Skeletal muscle satellite cell (primary cell): ENCODE data around the gene TSPAN1. TPM values are rescaled to one million over a fixed set of nuclear protein-coding genes. Genes with fewer than 3 reads are reported as not detected.
A peak's percentile ranks its signal among the peaks of the same experiment; 100 is the strongest.

Experiments used
- H3K27me3 ChIP-seq: 2 replicates; pipeline ENCODE4 v1.7.0; 2013; ENCODE audit warnings: low read length; ENCODE audit not compliant: control insufficient read depth, insufficient read depth
- H3K36me3 ChIP-seq: 2 replicates; pipeline ENCODE4 v1.7.0; 2013; ENCODE audit warnings: mild to moderate bottlenecking, control low read depth, low read length; ENCODE audit not compliant: insufficient read depth
- H3K4me1 ChIP-seq: 2 replicates; pipeline ENCODE4 v1.7.0; 2013; ENCODE audit warnings: low read length; ENCODE audit not compliant: control insufficient read depth, insufficient read depth
- H3K4me2 ChIP-seq: 2 replicates; pipeline ENCODE4 v1.7.0; 2013; ENCODE audit warnings: mild to moderate bottlenecking, low read length
- H3K4me3 ChIP-seq: 2 replicates; pipeline ENCODE4 v1.7.0; 2013; ENCODE audit warnings: low read length
- H3K9ac ChIP-seq: 2 replicates; pipeline ENCODE4 v1.7.0; 2013; ENCODE audit warnings: mild to moderate bottlenecking, low read depth, low read length, moderate library complexity
- H3K9me3 ChIP-seq: replicated peaks from 2 replicates; pipeline ENCODE4 v1.7.0; 2013; ENCODE audit warnings: mild to moderate bottlenecking, control low read depth, low read length
- total RNA-seq: library from RNA; depleted of rRNA; stranded (reverse); fragments of >200 nt; gene quantifications from 2 replicates; pipeline ENCODE4 v1.2.3, GENCODE V29; 2012; rRNA removed

Gene TSPAN1, protein sequence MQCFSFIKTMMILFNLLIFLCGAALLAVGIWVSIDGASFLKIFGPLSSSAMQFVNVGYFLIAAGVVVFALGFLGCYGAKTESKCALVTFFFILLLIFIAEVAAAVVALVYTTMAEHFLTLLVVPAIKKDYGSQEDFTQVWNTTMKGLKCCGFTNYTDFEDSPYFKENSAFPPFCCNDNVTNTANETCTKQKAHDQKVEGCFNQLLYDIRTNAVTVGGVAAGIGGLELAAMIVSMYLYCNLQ
- total RNA-seq = 0.51 TPM in 1 of 2 replicates, not detected in the other

GRCh38 chr1:46174448-46175231 is at the start of gene TSPAN1:
Gene TSPAN1, plus strand, starts transcription at chr1:46175087. Its CDS starts 6,021 bp downstream, at chr1:46181108.
- H3K36me3 ChIP-seq = no peaks in the 10 kb centered on the region
- no peaks in the 10 kb centered on the region for H3K9me3 ChIP-seq
- peaks cover 3% of the 10 kb centered on the region for H3K27me3 ChIP-seq
- peak within 1 kb of the TSS; percentile 12 for H3K4me2 ChIP-seq
- H3K4me3 ChIP-seq = no peak within 1 kb of the TSS
- peaks cover 27% of the 10 kb centered on the region for H3K4me1 ChIP-seq
- H3K9ac ChIP-seq = no peak within 1 kb of the TSS

GRCh38 chr1:46128344-46128743 is 46.5 kb upstream of the TSPAN1 start:
- peaks cover 10% of the 10 kb centered on the region for H3K4me1 ChIP-seq
- no peaks in the 10 kb centered on the region for H3K27me3 ChIP-seq
- H3K9me3 ChIP-seq = no peaks in the 10 kb centered on the region
- H3K9ac ChIP-seq = no peak overlapping the region
- H3K4me2 ChIP-seq = no peak overlapping the region
- no peaks in the 10 kb centered on the region for H3K36me3 ChIP-seq
- no peak overlapping the region for H3K4me3 ChIP-seq

DNA sequence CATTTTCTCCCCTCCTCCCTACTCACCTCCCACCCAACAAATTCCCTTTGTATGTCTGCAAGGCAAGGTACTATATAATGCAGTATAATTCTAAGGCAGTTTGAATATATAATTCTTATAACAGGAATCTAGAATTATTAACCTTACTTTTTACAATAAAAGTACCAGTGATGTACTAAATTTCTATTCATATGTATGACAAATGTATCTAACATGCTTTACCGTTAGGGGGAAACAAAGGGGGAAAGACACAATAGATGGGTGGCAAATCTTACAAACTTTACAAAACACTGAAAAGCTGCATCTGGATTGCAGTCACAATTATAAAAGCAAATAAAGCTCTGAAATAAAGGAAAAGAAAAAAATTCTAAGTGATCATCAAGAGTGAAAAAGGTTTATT is 44.8 kb upstream of the TSPAN1 start:
- peak overlapping the region; percentile 91 for H3K4me2 ChIP-seq
- H3K36me3 ChIP-seq = no peaks in the 10 kb centered on the region
- H3K4me3 ChIP-seq = peak overlapping the region; percentile 87
- peak overlapping the region; percentile 80 for H3K9ac ChIP-seq
- H3K27me3 ChIP-seq = no peaks in the 10 kb centered on the region
- no peaks in the 10 kb centered on the region for H3K9me3 ChIP-seq
- H3K4me1 ChIP-seq = peaks cover 18% of the 10 kb centered on the region

GRCh38 chr1:46130606-46131005 is 44.3 kb upstream of the TSPAN1 start:
- H3K4me2 ChIP-seq = peak overlapping the region; percentile 91
- H3K4me1 ChIP-seq = peaks cover 22% of the 10 kb centered on the region
- no peaks in the 10 kb centered on the region for H3K9me3 ChIP-seq
- H3K4me3 ChIP-seq = peak overlapping the region; percentile 87
- no peaks in the 10 kb centered on the region for H3K27me3 ChIP-seq
- H3K36me3 ChIP-seq = no peaks in the 10 kb centered on the region
- H3K9ac ChIP-seq = peak overlapping the region; percentile 80

GRCh38 chr1:46131093-46131492 is 43.8 kb upstream of the TSPAN1 start:
- Histone ChIP-seq H3K36me3 (no peaks in the 10 kb centered on the region), H3K4me3 (peak overlapping the region; percentile 87), H3K4me2 (peak overlapping the region; percentile 91), H3K27me3 (no peaks in the 10 kb centered on the region), H3K4me1 (peaks cover 23% of the 10 kb centered on the region), H3K9ac (peak overlapping the region; percentile 80), H3K9me3 (no peaks in the 10 kb centered on the region)

GRCh38 chr1:46131712-46132528 is 43.0 kb upstream of the TSPAN1 start:
- Histone ChIP-seq H3K9ac (peak overlapping the region; percentile 92), H3K4me1 (peaks cover 23% of the 10 kb centered on the region), H3K4me2 (peak overlapping the region; percentile 91), H3K36me3 (no peaks in the 10 kb centered on the region), H3K27me3 (no peaks in the 10 kb centered on the region), H3K4me3 (peak overlapping the region; percentile 87), H3K9me3 (no peaks in the 10 kb centered on the region)

DNA sequence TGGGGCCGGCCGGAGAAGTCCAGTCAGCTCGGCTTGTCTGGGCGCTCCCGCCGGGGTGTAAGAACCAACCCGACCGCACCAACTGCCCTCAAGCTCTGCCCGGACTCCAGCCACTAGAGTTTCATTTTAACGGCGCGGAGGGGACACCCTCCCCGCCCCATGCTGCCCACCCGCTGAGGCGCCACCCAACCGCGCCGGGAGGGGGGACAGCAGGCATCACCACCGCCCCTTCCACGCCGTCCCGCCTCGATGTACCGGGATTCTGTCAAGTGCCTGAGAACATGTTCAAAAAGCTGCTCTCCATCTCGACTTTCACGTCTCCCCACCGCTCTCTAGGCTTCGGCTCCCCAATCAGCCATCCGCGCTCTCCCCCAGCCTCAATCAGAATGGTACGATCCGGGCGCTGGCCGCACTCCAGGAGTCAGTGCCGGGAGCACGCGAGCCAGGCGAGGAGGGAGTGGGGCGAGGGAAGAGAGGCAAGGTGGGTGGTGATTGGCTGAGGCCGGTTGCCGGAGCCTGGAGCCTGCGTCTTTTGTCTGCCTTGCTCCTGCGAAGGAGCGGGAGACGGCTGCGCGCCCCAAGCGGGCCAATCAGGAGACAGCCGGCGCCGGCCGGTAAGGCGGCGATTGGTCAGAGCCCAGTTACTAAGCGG is 42.2 kb upstream of the TSPAN1 start, which contains the start of gene PIK3R3:
Gene PIK3R3, minus strand, starts transcription at position 101 of the 652 bp plus-strand sequence. CDS start 677 bp downstream, outside the sequence.
- Histone ChIP-seq H3K9ac (peak within 1 kb of the TSS; percentile 92), H3K36me3 (no peaks in the 10 kb centered on the region), H3K27me3 (no peaks in the 10 kb centered on the region), H3K4me1 (peaks cover 26% of the 10 kb centered on the region), H3K4me2 (peak within 1 kb of the TSS; percentile 97), H3K9me3 (no peaks in the 10 kb centered on the region), H3K4me3 (peak within 1 kb of the TSS; percentile 87)

DNA sequence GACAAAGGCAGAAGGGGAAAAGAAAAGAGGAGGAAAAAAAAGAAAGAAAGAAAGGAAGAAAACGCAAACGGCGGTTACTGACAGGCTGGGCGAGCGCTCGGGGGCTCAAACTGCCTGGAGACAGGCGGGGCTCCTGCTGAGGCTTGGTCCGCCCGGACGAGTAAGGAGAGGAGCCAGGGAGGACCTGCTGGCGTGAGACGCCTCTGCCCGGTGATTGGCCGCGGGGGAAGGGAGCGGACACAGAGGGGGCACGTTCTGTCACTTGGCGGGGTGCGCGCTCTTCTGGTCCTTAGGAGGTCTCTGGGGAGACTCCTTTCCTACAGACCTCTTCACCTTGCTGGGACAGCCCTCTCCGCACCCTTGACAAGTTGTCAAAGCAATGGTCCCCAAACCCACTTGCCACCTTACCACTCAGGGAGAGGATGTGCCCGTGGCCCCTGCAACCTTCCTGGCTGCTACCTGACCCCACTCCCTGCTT is 41.7 kb upstream of the TSPAN1 start:
- Histone ChIP-seq H3K4me3 (peak overlapping the region; percentile 81), H3K4me2 (peak overlapping the region; percentile 97), H3K27me3 (no peaks in the 10 kb centered on the region), H3K9ac (peak overlapping the region; percentile 92), H3K9me3 (no peaks in the 10 kb centered on the region), H3K36me3 (no peaks in the 10 kb centered on the region), H3K4me1 (peaks cover 28% of the 10 kb centered on the region)

DNA sequence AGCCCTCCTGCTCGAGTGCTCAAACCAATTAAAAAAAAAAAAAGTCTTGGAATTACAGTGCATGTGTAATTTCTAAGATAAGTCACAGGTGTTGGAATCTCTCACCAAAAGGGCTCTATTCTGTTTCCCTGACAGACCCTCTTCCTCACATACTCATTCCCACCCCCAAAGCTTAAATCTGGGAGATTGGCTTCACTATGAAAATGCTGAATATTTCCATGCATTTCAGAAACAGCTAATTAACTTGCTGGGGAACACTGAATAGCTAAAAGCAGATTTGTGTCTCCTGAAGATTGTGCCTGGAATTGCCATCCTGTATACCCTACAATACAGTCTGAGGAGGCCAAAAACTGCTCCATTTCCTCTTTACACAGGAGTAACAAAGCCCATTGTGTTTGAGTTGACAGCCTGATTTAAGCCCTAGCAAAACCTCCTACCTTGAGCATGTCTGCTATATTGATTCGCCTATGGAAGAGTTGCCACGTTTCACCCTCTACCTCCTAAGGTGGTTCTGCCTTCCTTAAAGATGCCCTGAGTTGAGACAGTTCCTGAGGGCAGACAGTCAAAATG is 41.0 kb upstream of the TSPAN1 start:
- peak overlapping the region; percentile 81 for H3K4me3 ChIP-seq

DNA sequence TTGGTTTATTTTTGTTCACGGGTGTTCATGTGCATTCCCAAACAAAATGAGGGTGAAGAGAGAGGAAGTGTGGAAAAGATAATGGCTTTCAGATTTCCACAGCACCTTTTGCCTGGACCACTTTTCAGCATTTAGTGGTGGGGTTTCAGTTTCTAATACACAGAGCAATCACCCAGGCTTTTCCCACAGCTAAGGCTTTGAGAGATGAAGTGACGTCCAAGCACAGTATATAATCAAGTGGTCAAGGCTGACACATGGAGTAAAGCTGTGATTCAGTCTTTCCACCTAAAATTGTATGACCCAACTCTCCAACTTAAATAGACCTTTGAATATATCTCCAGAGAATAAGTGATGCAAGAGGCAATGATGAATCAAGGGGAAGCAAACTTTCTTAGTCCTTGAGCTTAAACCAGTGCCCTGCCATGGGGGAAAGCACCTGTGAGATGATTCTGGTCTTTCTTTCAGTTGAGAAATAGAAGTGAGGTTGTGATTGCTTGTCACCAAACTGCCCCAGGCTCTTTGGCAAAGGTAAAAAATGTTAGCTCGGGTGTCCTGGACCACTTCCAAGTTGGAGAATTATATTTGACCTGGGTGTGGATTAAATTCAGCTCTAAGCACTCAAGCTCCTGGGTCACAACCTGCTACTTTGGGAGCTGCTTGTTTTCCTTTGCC is 40.1 kb upstream of the TSPAN1 start:
- Histone ChIP-seq H3K9me3 (no peaks in the 10 kb centered on the region), H3K27me3 (no peaks in the 10 kb centered on the region), H3K4me1 (peaks cover 24% of the 10 kb centered on the region), H3K36me3 (no peaks in the 10 kb centered on the region), H3K4me2 (no peak overlapping the region), H3K9ac (no peak overlapping the region), H3K4me3 (no peak overlapping the region)

More for the DNA sequence above, 41.0 kb upstream of the TSPAN1 start:
- H3K36me3 ChIP-seq = no peaks in the 10 kb centered on the region
- peak overlapping the region; percentile 97 for H3K4me2 ChIP-seq
- no peaks in the 10 kb centered on the region for H3K27me3 ChIP-seq
- H3K4me1 ChIP-seq = peaks cover 28% of the 10 kb centered on the region
- H3K9ac ChIP-seq = peak overlapping the region; percentile 92
- H3K9me3 ChIP-seq = no peaks in the 10 kb centered on the region
